ENCODE data around the gene CEND1.

Gene CEND1

DNA sequence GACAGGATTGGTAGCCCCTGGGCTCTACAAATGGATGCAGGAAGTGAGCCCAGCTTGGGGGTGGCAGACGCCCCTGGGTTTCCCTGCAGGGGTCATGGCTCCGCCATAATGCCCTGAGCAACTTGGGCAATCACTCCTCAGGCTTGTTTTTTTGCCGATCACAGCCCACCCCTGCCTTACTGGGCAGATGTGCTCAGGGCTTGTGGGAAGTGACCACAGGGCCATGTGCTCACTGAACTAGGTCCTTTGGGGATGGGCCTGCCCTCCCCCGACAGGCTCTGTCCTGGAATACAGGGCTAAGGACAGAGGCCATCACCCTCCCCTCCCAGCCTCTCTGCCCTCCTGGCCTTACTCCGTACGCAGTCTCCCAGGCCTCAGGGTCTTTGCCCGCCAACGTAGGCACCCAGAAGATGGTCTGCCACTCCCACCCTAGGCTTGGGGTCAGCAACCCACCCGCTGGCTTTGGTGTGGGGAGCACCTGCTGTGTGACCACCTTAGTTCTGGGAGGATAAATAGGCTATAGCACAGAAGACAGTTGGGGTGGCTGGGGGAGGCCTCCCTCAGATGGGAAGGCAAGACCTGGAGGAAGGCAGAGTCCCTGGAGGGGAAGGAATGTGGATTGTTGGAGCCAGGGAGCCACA lies 23.7 kb upstream of the CEND1 start:
- TF ChIP-seq TAF1 (IDR thresholded peaks at IDR 0.05; ENCODE audit: borderline replicate concordance, insufficient read depth, low read length) (0 out of 2 replicates have a peak, but pooled peaks have one; percentile 33), POLR2AphosphoS5 (IDR thresholded peaks at IDR 0.05; ENCODE audit: low read depth, low read length) (peak; percentile 94), SIN3A (IDR thresholded peaks at IDR 0.05; ENCODE audit: borderline replicate concordance, insufficient read depth, low read length) (peak; percentile 47; the same call in 1 of the 2 replicates)
- TF ChIP-seq, protein P1, sequence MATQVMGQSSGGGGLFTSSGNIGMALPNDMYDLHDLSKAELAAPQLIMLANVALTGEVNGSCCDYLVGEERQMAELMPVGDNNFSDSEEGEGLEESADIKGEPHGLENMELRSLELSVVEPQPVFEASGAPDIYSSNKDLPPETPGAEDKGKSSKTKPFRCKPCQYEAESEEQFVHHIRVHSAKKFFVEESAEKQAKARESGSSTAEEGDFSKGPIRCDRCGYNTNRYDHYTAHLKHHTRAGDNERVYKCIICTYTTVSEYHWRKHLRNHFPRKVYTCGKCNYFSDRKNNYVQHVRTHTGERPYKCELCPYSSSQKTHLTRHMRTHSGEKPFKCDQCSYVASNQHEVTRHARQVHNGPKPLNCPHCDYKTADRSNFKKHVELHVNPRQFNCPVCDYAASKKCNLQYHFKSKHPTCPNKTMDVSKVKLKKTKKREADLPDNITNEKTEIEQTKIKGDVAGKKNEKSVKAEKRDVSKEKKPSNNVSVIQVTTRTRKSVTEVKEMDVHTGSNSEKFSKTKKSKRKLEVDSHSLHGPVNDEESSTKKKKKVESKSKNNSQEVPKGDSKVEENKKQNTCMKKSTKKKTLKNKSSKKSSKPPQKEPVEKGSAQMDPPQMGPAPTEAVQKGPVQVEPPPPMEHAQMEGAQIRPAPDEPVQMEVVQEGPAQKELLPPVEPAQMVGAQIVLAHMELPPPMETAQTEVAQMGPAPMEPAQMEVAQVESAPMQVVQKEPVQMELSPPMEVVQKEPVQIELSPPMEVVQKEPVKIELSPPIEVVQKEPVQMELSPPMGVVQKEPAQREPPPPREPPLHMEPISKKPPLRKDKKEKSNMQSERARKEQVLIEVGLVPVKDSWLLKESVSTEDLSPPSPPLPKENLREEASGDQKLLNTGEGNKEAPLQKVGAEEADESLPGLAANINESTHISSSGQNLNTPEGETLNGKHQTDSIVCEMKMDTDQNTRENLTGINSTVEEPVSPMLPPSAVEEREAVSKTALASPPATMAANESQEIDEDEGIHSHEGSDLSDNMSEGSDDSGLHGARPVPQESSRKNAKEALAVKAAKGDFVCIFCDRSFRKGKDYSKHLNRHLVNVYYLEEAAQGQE (IDR thresholded peaks at IDR 0.05; ENCODE audit: insufficient read depth in 1 of 2, low read depth in 2 of 2, low read length in 2 of 2), result no peak

DNA sequence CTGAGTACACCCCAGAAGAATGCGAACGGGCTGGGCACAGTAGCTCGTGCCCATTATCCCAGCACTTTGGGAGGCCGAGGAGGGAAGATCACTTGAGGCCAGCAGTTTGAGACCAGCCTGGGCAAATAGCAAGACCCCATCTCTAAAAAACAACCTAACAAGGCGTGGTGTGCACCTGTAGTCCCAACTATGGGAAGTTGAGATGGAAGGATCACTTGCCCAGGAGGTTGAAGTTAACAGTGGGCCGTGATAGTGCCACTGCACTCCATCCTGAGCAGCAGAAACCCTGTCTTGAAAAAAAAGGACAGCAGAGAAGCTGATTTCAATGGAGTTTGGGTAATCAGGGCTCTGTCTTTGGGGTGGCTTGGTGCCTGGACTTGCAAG lies 23.2 kb upstream of the CEND1 start:
- TF ChIP-seq SIN3A (IDR thresholded peaks at IDR 0.05; ENCODE audit: borderline replicate concordance, insufficient read depth, low read length), result no peak

DNA sequence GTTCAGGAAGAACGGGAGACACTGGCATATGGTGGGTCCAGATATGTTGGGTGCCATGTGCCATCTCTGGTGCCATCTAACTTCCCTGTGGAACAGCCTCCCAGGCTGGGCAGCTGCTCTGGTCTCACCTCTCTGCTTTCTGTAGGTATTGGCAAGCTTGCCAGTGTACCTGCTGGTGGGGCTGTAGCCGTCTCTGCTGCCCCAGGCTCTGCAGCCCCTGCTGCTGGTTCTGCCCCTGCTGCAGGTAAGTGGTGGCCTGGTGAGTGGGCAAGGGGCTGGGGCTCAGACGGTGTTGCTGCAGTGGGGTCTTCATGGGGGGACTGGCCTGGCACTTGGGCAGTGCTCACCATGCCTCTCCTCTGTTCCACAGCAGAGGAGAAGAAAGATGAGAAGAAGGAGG lies 22.5 kb upstream of the CEND1 start:
- no peak for TF ChIP-seq FOXP2 (optimal IDR thresholded peaks at IDR 0.05; ENCODE audit: borderline replicate concordance, extremely low read depth, extremely low read length, insufficient read depth)
- TF ChIP-seq, protein P1 (IDR thresholded peaks at IDR 0.05; ENCODE audit: insufficient read depth in 1 of 2, low read depth in 2 of 2, low read length in 2 of 2), result no peak
- no peak for TF ChIP-seq POLR2AphosphoS5 (IDR thresholded peaks at IDR 0.05; ENCODE audit: low read depth, low read length)
- no peak for TF ChIP-seq SIN3A (IDR thresholded peaks at IDR 0.05; ENCODE audit: borderline replicate concordance, insufficient read depth, low read length)
- no peak for TF ChIP-seq TAF1 (IDR thresholded peaks at IDR 0.05; ENCODE audit: borderline replicate concordance, insufficient read depth, low read length)

DNA sequence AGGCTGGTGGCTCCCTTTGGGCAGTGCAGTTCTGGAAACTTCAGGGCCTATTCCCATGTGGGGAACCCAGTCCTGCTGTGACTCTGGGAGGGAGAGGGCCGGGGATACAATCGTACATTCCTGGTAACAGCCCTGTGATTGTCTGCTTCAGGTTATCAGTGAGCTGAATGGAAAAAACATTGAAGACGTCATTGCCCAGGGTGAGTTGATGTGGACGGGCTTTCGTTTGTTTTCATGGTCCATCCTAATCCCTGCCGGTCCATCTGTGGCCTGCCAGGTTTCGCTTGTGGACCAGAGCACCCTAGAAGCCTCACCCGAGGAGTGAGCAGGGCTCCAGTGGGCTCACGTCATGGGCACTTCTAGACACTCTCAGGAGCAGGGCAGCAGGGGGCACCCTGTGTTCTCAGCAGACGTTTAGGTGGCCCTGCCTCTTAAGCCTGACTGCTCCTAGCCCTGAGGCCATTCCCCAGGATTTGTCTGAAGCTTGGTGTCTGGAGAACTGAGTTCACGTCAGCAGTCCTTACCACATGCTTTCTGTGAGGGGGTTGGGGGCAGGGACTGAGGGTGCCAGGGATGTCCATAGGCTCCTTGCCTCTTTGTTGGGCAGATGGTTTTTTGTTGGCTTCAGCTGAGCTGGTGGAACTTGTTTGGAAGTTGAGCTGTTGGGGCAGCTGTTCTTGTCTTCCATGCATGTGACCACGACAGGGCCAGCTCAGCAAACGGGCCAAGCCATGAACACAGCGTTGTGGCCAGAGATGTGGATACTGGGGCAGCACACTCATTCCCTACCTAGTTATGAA lies 21.8 kb upstream of the CEND1 start:
- no peak for TF ChIP-seq SIN3A (IDR thresholded peaks at IDR 0.05; ENCODE audit: borderline replicate concordance, insufficient read depth, low read length)

DNA sequence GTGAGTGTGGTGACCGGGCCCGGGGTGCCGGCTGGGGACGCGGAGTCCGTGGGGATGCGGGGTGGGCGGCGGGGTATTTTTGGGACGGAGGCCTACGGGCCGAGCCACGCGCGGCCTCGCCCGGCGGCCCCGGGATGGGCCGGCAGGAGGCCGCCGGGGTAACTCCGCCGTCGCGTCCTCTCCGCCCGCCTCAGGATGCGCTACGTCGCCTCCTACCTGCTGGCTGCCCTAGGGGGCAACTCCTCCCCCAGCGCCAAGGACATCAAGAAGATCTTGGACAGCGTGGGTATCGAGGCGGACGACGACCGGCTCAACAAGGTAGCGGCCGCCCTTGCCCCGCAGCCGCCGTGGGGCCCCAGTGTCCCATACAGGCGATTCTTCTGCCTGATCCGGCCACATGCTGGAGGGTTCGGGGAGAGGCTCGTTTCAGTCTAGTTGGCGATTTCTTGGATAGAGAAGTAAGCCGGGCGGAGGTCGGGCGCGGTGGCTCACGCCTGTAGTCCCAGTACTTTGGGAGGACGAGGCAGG lies 20.2 kb upstream of the CEND1 start:
- TF ChIP-seq TAF1 (IDR thresholded peaks at IDR 0.05; ENCODE audit: borderline replicate concordance, insufficient read depth, low read length), result no peak
- TF ChIP-seq POLR2AphosphoS5 (IDR thresholded peaks at IDR 0.05; ENCODE audit: low read depth, low read length), result no peak; the same call in 1 of the 2 replicates
- TF ChIP-seq SIN3A (IDR thresholded peaks at IDR 0.05; ENCODE audit: borderline replicate concordance, insufficient read depth, low read length), result no peak
- TF ChIP-seq, protein P1 (IDR thresholded peaks at IDR 0.05; ENCODE audit: insufficient read depth in 1 of 2, low read depth in 2 of 2, low read length in 2 of 2), result no peak
- TF ChIP-seq FOXP2 (optimal IDR thresholded peaks at IDR 0.05; ENCODE audit: borderline replicate concordance, extremely low read depth, extremely low read length, insufficient read depth), result no peak

All from PFSK-1 (cell line).